Gastroesophageal sphincter (tissue), 3 donors: ENCODE results near the gene DGKE.

ENCODE experiments used
- POLR2A ChIP-seq, 2 donors: fragments of 450-650 bp; IDR thresholded peaks; one replicate each; pipeline ENCODE4 v1.6.1; 2017; ENCODE audit warnings: antibody characterized with exemption in 2 of 2, mild to moderate bottlenecking in 2 of 2, moderate library complexity in 1 of 2
- POLR2AphosphoS5 ChIP-seq: sonication (generic); formaldehyde crosslinking; IDR thresholded peaks from one replicate; pipeline ENCODE4 v1.6.1; 2017; ENCODE audit warnings: antibody characterized with exemption
- TF ChIP-seq, protein P1 (sequence below), 4 experiments: fragments of 200-600 bp in 2 of 4; fragments of 450-650 bp in 2 of 4; sonication (generic) in 1 of 4; IDR thresholded peaks; one replicate each; pipeline ENCODE4 v1.5.1; 2017 to 2019; ENCODE audit warnings: antibody characterized with exemption in 4 of 4, mild to moderate bottlenecking in 2 of 4, moderate library complexity in 2 of 4

- TF ChIP-seq POLR2AphosphoS5, result no peak
- no peak for TF ChIP-seq POLR2A (IDR thresholded peaks at IDR 0.05)
- TF ChIP-seq, protein P1, sequence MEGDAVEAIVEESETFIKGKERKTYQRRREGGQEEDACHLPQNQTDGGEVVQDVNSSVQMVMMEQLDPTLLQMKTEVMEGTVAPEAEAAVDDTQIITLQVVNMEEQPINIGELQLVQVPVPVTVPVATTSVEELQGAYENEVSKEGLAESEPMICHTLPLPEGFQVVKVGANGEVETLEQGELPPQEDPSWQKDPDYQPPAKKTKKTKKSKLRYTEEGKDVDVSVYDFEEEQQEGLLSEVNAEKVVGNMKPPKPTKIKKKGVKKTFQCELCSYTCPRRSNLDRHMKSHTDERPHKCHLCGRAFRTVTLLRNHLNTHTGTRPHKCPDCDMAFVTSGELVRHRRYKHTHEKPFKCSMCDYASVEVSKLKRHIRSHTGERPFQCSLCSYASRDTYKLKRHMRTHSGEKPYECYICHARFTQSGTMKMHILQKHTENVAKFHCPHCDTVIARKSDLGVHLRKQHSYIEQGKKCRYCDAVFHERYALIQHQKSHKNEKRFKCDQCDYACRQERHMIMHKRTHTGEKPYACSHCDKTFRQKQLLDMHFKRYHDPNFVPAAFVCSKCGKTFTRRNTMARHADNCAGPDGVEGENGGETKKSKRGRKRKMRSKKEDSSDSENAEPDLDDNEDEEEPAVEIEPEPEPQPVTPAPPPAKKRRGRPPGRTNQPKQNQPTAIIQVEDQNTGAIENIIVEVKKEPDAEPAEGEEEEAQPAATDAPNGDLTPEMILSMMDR (IDR thresholded peaks at IDR 0.05), result no peak
Measured at GRCh38 chr17:56847106-56847505, 13.2 kb downstream of the DGKE start.
